NOMO-1 treated with dmso at 0.1 percent for 144 hours (cell line): ENCODE measurements around the gene ZBTB17.
A peak's percentile ranks its signal among the peaks of the same experiment; 100 is the strongest.
"Not testable (repeated sequence)": the region's sequence is repeated elsewhere in the genome, so short reads cannot be mapped to it uniquely, and the experiment has no call there.

Experiments used
- DNase-seq: peaks from one replicate; lab custom pipeline; 2025; ENCODE audit not compliant: unreplicated experiment; lab: John Stamatoyannopoulos, UW

ZBTB17 gene

GRCh38 chr1:15988856-15989736, 13.2 kb upstream of the ZBTB17 start:
- DNase-seq, result no peak

GRCh38 chr1:15985611-15986297, 9.9 kb upstream of the ZBTB17 start:
- DNase-seq, result peak; percentile 50

- no peak for DNase-seq
Measured at GRCh38 chr1:15983275-15983674, 7.4 kb upstream of the ZBTB17 start.

GRCh38 chr1:15981679-15982078, 5.8 kb upstream of the ZBTB17 start:
- DNase-seq, result no peak

- DNase-seq, result not testable (repeated sequence)
Measured at GRCh38 chr1:15977947-15978346, 2.0 kb upstream of the ZBTB17 start.

- peak; percentile 43 for DNase-seq
Measured at GRCh38 chr1:15975358-15975804, 520 bp downstream of the ZBTB17 start.

GRCh38 chr1:15974855-15975254, 1.0 kb downstream of the ZBTB17 start:
- DNase-seq, result no peak

- DNase-seq, result no peak
Measured at GRCh38 chr1:15973772-15974171, 2.1 kb downstream of the ZBTB17 start.

GRCh38 chr1:15972409-15972808, 3.5 kb downstream of the ZBTB17 start:
- no peak for DNase-seq

- DNase-seq, result no peak
Measured at GRCh38 chr1:15970911-15971310, 5.0 kb downstream of the ZBTB17 start.

GRCh38 chr1:15969321-15969880, 6.5 kb downstream of the ZBTB17 start:
- no peak for DNase-seq

- DNase-seq, result no peak
Measured at GRCh38 chr1:15968172-15968571, 7.7 kb downstream of the ZBTB17 start.

- no peak for DNase-seq
Measured at GRCh38 chr1:15966956-15967344, 9.0 kb downstream of the ZBTB17 start.

- DNase-seq, result peak; percentile 13
Measured at GRCh38 chr1:15966081-15966955, 9.6 kb downstream of the ZBTB17 start.

GRCh38 chr1:15965228-15965767, 10.6 kb downstream of the ZBTB17 start:
- DNase-seq, result no peak

GRCh38 chr1:15963968-15964648, 11.8 kb downstream of the ZBTB17 start:
- DNase-seq, result no peak

- DNase-seq, result no peak
Measured at GRCh38 chr1:15963363-15963967, 12.4 kb downstream of the ZBTB17 start.

GRCh38 chr1:15962671-15963362, 13.1 kb downstream of the ZBTB17 start:
- DNase-seq, result no peak

- DNase-seq, result no peak
Measured at GRCh38 chr1:15962176-15962575, 13.7 kb downstream of the ZBTB17 start.
